Inferior parietal cortex (tissue), 1 donor: ENCODE data around the gene SEMA3C.
"Not testable (repeated sequence)": the region's sequence is repeated elsewhere in the genome, so short reads cannot be mapped to it uniquely, and the experiment has no call there.

ENCODE experiments used
- DNase-seq: peaks from one replicate; pipeline ENCODE4 v3.0.0-alpha.2; 2016; ENCODE audit errors: extremely low spot score

The SEMA3C gene

DNA sequence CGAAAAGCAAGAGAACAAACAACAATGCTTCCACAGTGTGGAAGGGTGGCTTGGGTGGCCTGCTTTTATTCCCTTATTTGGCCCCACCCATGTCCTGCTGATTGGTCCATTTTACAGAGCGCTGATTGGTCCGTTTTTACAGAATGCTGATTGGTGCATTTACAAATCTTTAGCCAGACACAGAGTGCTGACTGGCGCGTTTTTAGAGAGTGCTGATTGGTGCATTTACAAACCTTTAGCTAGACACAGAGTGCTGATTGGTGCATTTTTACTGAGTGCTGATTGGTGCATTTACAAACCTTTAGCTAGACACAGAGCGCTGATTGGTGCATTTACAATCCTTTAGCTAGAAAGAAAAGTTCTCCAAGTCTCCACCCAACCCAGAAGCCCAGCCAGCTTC, 8.1 kb upstream of the SEMA3C start:
- DNase-seq, result not testable (repeated sequence)

DNA sequence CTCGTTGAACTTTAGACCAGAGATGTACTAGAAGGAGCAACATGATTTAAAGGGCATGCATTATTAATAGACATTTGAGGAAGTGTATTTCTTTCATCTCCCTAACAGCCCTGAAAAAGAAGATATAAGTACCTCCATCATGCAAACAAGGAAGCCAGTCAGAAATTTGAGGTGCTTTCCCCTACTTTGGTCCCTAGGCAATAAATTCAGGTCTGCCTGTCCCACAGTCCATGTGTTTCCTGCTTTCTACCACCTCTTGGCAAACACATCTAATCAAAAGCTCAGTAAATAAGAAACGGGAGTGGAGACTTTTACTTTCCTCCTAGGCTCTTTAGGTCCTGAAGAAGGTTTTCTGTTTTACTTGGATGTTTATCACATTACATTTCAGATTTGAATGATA, 5.2 kb upstream of the SEMA3C start:
- no peak for DNase-seq

DNA sequence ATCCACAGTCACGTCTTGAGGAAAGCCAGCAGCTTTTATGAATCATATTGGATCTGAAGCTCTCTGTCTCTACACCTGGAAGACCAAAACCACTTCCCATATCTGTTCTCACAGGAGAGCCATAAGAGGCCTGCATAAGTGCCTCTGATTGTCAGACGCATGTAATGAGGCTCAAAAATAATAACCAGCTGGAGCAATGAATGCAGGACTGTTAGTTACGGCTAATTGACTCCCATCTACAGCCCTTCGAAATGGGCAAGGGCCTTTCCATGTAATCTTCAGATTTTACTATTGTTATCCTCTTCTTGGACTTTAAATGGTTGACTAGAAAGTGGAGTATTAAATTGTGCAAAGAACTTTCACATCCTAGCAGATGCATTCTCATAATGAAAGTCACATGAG, 4.4 kb upstream of the SEMA3C start:
- no peak for DNase-seq

DNA sequence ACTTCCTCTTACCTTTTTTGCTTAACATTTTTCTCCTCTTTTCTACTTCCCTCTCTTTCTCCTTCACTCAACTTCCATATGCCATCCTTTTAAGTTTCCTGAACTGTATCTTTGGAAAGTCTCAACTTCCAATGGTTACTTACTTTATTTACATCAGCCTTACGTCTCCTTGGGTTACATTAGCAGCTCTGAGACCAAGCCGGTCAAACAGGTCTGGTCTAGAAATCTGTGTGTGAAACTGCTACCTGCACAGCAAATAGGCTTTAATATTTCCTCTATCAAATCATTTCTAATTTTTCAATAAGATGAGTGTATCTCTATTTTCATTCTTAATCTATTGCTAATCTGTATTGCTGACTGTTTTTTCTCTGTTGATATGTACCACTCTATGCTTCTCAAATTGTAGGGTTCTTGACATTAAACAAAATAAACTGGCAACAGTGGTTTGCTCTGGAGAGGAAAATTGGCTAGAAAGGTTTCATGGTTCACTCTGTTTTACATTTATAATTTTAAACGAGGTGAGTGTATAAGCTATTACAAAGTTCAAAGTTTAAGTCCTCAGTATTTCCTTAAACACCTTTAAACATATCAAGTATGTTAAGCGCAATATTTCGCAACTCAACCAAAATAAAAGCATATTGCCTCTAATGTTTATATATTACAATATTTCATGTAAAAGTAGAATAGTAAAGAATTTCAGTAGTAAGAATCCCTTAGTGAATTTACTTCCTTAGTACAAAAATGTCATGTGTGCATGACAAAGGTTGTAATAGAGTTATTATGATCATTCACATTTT, 3.6 kb upstream of the SEMA3C start:
- DNase-seq, result no peak

DNA sequence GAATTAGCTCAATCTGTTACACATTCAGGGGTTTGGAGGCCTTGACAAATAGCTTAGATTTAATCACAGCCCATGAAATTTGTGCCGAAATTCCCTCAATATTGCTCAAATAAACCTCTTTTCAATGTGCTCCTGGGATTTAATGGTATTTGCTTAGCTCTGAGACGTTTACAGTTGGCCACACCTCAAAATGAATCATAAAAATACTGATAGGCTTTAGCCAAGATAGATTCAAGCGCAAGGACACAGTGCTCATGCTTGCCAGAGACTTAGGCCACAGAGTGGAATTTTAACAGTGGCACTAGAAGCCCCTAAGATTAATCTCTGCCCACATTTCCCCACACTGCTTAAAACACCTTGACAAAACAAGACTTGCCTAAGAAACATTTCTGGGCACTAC, 2.3 kb upstream of the SEMA3C start:
- DNase-seq, result no peak

DNA sequence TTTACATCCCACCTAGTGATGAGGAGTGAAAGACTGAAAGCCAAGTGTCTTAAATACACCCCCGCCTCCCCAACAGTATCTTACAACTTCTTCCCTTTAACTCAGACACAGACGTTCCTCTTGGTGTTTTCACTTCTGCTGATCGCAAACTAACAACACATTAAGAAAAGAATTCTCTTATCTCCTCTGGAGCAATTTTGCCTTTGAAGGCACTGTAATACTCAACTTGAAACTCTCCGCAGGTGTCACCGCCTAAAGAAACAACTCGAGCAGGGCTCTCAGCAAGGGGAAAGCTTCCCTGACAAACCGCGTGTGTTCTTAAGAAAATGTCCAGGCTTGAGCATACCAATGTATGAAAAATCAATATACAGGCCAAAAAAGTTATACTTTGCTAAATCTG, 452 bp downstream of the SEMA3C start:
- peak; percentile 34 for DNase-seq

DNA sequence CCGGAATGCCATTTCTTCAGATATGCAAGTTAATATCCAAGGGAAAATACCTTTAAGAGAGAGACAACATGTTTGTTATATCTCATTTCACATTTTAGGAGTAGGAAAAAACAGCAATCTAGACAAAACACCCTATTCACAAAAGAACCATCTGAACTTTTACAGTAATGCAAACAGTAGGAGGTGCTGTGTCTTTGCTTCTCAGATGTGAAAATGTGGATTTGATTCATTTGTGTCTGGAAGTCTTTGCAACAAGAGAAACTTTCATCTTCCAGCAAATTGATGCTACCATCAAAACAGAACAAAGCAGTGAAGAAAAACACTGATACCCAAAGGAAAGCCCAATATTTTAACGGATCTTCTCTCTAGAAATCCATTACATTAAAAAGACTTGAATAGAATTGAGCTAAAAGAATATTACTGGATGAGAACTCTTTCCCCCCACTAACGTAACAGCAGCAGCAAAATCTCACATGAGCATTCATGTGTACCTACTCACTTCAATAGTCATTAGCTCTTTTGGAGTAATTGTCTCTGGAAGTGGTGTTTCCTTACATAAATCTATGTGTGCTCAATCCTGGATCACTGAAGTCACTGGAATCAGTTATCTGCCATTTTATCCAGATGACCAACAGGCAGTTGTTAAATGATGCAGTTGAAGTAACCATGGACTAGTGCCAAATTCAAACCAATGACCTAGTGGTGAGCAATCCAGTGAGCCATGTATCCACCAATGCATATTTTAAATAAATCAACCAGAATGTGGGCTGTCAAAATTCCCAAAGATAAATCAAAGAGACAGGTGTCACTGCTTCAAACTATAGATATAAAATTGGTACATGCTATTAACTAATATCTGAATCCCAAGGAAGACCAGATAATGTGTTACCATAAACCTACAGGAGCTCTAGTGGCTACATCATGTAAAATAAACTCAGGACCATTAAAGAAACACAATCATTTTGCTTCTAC, 1.8 kb downstream of the SEMA3C start:
- DNase-seq, result peak; percentile 43

DNA sequence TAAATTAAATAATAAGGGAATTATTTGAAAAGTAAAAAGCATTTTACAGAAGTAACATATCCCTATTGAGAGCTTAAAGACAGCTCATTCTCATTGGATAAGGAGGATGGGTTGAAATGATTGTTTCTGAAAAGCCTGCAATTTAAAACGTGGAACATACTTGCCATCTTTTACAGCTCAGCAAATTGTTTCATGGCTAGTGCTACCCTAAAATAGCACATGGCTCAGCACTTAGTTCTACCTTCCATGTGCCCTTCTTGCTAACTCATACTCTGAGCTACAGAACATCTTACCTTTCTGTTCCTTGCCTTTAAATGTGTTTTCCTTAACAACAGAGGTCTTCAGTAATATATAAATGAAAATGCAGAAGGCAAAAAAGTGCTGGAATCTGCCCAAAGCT, 8.6 kb downstream of the SEMA3C start:
- no peak for DNase-seq

DNA sequence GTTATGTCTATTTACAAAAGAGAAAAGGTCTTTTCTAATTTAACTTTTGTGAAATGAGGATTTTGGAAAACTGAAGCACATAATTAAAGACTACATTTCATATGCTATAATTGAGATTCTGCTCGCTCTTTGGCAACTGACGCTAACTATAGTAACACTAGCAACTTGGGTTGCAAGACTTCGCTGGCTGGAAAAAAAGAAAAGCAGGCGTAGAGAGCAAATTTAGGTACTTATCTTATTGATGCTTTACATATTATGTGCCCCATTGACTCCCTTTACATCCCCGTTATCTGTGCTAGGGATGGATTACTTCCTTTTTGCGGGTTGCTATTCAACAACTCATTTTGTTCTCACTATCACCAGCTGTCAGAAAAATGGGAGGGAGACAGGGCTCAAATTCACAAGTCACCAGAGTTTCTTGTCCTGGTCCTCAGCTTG, 10.5 kb downstream of the SEMA3C start:
- no peak for DNase-seq

DNA sequence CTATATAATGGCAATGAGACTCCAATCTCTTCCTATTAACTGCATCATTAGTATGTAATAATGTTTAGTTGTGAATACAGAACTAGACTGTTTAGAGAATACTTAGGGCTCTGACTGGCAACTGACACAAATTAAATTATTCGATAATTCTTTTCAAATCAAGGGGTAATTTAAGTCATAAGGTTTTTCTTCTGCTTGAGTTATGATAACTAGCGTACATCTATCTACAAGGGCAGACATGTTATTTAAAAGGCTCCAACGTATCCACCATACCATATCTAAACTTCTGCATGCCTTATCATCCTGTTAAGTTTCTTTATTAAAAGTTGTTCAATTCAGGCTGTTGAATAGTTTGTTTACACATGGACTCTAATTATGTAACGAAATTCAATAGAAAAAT, 11.2 kb downstream of the SEMA3C start:
- no peak for DNase-seq

DNA sequence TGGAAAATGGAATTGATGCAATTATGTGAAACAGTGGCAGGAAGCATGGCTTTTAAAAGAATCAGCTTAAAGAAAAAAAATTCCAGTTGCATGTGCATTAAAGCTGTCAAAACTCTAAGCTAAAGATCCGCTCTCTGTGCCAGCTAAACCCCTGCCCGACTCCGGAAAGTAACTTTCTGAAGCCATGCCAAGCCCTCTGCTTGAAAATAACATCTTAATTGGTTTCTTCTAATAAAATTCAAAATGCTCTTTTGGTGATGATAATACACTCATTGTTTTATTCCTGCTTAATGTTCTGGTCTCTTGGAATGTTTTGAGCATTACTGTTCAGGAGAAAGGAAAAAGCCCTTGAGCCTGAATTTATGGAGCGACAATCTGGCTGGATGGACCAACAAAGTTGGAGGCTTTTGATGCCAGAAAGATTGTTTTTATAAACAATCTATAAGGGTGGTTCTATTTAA, 11.7 kb downstream of the SEMA3C start:
- no peak for DNase-seq

DNA sequence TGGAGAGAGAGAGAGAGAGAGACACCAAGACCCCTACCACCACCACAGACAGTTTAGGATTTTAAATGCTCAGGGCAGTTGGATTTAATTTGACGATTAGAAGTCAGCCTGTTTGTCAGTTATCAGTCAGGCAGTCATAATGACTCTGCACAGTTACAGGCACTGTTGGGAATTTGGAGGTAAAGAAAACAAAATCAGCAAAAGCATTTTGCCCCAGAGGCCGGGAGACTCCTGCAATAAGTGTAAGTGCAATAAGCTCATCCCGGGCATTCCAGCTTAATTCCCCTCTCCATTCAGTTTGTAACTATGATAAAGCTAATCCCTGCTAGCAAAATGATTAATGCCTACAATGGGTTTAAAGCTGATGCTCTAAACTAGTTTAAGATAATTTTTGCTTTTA, 13.5 kb downstream of the SEMA3C start:
- no peak for DNase-seq

DNA sequence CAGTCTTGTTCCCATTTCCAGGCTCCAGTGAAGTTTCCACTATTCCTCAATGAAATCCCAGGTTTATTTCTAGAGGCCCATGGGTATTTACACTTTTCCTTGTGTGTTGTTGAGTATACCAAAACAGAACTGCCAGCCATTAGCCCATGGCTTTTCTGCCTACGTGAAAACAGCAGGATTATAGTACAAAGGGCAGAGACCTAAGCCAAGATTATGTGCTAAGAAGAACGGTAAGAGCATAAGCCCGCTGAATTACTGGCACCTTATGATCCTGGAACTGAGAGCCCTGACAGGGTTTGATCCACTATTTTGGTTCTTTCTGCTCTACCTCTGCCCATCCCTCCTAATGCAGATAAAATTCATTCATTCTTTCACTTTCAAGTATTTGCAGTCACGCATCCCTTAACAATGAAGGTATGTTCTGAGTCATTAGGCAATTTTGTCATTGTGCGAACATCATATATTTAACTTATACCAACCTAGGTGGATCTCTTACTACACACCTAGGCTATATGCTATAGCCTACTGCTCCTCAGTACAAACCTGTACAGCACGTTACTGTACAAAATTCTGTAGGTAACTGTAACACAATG, 16.0 kb downstream of the SEMA3C start:
- DNase-seq, result no peak

DNA sequence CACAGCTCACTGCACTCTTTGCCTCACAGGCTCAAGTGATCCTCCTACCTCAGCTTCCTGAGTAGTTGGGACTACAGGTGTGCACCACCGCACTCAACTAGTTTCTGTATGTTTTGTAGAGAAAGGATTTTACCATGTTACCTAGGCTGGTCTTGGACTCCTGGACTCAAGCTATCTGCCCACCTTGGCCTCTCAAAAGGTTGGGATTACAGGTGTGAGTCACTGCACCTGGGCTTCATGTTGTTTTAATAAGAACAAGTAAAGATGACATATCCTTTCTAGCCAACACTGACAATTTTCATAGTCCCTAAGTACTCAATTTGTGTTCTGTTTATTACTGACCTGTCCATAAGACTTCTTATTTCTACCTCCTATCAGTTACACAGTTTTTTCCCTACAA, 16.8 kb downstream of the SEMA3C start:
- no peak for DNase-seq

DNA sequence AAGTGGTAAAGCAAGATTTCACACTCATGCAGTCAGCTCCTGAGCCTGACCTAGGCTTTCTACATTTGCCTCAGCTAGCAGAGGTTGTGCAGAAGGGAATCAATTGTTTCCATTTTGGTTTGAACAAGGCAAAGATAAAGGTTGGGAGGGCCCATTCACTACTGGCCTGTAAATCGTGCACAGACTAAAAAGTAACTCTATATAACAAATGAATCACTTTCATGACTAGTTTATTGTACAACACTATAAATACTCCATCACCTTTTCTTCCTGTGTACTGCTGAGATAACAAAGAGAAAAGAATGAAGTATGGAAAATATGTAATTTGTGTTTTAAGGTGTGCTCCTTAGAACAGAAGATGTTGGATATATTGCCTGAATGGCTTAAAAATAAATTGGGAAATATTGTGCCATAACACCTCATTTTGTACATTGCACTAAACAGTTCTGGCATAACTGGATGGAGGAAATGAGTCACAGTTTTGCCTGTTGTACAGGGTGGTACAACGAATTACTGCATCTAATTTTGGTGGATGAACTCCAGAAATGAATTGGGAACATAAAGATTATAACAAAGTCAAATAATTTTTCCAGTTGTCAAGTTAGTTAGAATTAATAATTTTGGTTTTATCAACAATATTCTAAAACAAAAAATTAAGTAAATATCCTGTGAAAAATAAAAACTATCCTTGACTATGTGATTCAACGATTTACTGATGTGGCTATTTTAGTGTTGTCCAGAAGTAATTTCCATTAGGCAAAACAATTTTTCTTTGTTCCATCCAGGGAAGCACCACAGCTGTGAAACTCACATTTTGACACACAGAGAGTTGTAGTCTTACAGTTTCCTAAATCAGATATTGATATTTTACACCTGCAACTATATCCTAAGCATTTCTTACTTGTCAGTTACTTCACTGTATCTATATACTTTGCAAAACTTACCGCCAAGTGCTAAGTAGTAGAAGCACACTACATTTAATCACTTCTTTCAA, 18.0 kb downstream of the SEMA3C start:
- no peak for DNase-seq

DNA sequence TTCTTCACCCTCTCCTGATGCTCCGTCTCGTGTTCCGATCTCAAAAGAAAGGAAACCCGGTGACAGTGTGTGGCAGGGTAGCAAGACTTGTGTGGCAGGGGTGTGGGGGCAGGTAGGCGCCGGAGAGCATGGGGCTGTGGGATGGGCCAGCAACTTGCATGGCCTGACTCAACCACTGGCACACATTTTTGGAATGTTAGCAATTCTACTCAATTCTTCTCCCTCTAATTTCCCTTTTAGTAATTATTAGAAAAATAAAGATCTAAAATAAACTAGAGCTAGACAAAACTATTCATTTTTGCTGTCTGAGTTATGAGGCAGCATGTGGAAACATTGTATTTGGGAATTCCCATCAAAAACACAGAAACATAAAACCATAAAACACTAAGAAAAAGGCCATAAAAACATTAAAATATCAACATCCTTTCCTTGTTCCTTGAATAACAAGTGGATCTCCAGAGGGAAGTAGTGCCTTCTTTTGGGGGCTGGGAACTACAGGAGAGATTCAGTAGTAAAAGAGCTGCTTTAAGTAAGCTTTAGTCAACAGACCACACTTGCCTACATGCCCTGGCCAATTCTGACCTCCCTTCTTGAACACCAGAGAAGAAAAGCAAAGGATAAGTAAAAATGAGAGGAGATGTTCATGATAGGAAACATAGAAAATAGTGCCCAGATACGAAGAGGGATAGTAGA, 21.8 kb downstream of the SEMA3C start:
- DNase-seq, result no peak

DNA sequence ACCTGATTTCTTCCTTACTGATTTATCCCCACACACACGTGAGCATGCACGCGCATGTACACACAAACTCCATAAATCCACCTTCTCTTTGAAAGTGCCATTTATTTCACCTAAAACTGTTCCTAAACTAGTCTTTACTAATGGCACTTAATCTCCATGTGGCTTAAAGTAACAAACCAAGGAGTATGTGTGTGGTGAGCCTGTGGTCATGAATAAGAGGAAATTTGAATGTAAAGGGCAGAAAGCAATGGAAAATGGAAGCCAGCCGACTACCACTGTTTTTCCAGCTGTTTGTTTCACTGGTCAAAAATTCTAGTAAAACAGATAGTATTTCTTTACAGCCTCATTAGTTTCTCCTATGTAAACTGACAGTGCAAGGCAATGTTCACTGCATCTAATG, 23.8 kb downstream of the SEMA3C start:
- no peak for DNase-seq

DNA sequence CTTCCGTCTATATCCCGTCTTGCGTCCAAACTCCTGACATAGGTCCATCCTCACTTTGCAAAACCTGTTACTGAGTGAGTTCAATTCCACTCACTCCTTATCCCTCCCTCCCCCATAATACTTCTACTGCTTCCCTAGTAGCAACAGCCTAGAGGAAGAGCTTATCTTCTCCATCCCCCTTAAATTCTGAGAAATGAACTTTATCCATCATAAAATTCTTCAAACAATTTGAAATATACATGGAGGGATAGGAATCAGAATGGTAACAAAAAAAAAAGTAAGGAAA, 27.6 kb downstream of the SEMA3C start:
- no peak for DNase-seq

DNA sequence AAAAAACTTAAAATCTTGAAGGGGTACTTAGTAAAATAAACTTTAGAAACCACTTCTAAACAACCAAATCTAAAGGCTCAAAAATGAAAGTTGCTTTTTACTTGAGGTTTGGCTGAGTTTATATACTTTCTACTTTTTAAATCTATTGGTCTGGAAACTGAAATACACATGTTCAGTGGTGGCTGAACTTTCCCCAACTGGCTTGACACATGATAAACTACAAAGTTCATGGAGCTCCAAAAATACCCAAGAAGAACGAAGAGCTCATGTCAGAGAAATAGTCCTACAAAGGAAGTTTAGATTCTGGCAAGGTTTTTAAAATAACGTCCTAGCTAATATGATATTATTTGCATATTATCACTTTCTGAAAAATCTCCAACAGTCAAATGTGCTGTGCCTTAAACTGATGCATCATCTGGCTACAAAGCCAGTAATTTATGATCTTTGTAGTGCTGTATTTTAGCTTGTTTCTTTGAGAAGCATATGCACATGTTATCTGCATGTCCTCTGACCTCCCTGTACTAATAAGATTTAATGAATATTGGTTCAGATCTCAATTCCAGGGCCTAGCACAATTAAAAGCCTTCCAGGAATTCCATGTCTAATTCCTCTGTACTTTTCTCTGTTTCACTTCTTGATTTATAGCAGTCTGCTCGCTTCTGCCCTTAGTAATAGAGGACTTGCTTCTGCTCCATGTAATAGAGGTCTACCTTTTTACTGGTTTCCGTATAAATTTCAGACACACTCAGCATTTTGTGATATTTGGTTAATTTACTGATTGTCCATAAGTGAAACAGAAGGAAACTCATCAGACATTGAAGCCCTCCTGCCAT, 28.2 kb downstream of the SEMA3C start:
- DNase-seq, result no peak

DNA sequence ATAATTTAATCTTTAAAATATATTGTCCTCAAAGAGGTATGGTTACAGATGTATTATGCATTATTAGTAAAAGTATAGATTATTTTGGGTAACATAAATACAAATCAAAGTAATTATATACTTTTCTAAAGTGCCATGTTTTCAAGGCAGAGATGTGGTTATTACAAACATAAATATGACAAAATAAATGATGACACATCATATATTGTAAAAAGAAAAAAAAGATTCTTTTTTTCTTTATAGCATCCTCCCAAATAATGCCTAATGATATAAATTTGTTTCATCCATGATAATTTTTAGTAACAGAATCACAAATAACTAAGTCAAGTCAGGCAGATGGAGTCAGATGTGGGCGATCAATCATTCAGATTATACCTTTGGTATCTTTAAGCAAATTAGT, 29.3 kb downstream of the SEMA3C start:
- no peak for DNase-seq
